ENCODE data around the gene PHACTR1.

The PHACTR1 gene

DNA sequence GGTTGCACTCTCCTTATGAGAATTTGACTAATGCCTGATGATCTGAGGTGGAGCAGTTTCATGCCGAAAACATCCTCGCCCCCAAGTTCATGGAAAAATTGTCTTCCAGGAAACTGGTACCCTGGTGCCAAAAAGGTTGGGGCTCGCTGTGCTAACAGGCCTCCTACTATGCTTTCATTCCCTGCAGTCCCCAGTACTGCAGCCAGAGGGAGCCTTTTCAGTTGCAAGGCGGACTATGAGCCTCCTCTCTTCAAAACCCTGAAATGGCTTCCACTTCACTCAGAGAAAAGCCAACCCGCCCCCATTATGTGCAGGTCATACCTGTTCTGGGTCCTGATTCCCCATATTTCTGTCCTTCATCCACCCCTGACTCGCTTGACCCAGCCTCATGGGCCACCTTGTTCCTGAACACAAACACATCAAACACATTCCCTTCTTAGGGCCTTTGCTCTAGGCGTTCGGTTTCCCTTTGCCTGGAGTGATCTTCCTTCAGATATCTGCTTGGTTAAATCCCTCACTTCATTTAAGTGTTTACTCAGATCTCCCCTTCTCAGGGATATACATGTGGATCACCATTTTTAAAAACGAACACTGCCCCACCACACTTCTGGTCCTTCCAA lies 173.7 kb downstream of the PHACTR1 start:
- no peak for DNase-seq
- no peaks in the 10 kb centered on the region for H3K27me3 ChIP-seq (replicated peaks; ENCODE audit: control insufficient read depth, insufficient read depth, low read length, poor library complexity, severe bottlenecking)

DNA sequence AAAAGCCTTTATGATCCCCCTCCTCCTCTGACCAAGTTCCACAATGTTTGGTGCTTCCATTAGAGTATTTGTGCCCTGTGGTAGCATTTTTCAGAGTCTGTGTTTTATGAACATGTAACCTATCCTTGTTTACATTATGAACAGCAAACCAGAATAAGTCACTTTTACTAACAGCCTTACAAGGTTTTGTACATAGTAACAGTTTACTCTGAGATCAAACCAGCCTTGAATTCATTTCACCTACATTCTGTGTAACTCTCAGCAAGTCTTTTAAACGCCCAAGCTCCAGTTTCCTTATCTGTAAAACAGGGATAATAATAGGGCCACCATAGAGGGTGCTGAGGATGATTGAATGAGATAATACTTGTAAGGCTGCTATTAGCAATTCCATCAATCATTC lies 175.0 kb downstream of the PHACTR1 start:
- Histone ChIP-seq H3K4me3 (ENCODE audit: insufficient read depth, low read depth, low read length, poor library complexity, severe bottlenecking) (no peak overlapping the region), H3K27ac (ENCODE audit: insufficient read depth, low read length, poor library complexity, severe bottlenecking) (no peak overlapping the region), H3K27me3 (replicated peaks; ENCODE audit: control insufficient read depth, insufficient read depth, low read length, poor library complexity, severe bottlenecking) (no peaks in the 10 kb centered on the region), H3K36me3 (ENCODE audit: control insufficient read depth, insufficient read depth, low read length) (no peaks in the 10 kb centered on the region), H3K4me1 (ENCODE audit: control insufficient read depth, insufficient read depth, low read length, poor library complexity, severe bottlenecking) (no peaks in the 10 kb centered on the region), H3K9me3 (ENCODE audit: control insufficient read depth, low read length) (no peaks in the 10 kb centered on the region)
- no peak for DNase-seq

More for the DNA sequence above, 173.7 kb downstream of the PHACTR1 start:
- no peak overlapping the region for H3K27ac ChIP-seq (ENCODE audit: insufficient read depth, low read length, poor library complexity, severe bottlenecking)
- H3K4me1 ChIP-seq (ENCODE audit: control insufficient read depth, insufficient read depth, low read length, poor library complexity, severe bottlenecking) = no peaks in the 10 kb centered on the region
- H3K9me3 ChIP-seq (ENCODE audit: control insufficient read depth, low read length) = no peaks in the 10 kb centered on the region
- H3K4me3 ChIP-seq (ENCODE audit: insufficient read depth, low read depth, low read length, poor library complexity, severe bottlenecking) = no peak overlapping the region
- H3K36me3 ChIP-seq (ENCODE audit: control insufficient read depth, insufficient read depth, low read length) = no peaks in the 10 kb centered on the region

GRCh38 chr6:12892151-12892550 lies 175.6 kb downstream of the PHACTR1 start:
- Histone ChIP-seq H3K27ac (ENCODE audit: insufficient read depth, low read length, poor library complexity, severe bottlenecking) (no peak overlapping the region), H3K9me3 (ENCODE audit: control insufficient read depth, low read length) (no peaks in the 10 kb centered on the region), H3K27me3 (replicated peaks; ENCODE audit: control insufficient read depth, insufficient read depth, low read length, poor library complexity, severe bottlenecking) (no peaks in the 10 kb centered on the region), H3K36me3 (ENCODE audit: control insufficient read depth, insufficient read depth, low read length) (no peaks in the 10 kb centered on the region), H3K4me3 (ENCODE audit: insufficient read depth, low read depth, low read length, poor library complexity, severe bottlenecking) (no peak overlapping the region), H3K4me1 (ENCODE audit: control insufficient read depth, insufficient read depth, low read length, poor library complexity, severe bottlenecking) (no peaks in the 10 kb centered on the region)
- no peak for DNase-seq

DNA sequence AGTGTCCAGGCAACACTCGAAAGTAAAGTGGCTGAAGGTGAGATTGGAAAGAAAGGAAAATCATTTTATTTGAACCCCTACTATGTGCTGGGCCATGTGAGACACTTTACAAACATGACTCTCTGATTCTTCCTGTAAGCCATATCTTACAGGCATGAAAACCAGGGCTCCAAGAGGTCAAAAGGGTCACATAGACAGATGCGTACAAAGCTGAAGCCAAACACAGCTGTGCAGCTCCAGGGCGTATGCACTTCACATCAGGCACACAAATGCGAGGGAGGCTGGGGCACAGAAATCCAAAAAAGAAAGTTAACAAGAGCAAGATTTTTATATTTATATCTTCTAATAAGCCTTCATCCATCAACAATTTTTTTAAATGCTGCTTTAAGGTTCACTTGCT lies 176.5 kb downstream of the PHACTR1 start:
- Histone ChIP-seq H3K27me3 (replicated peaks; ENCODE audit: control insufficient read depth, insufficient read depth, low read length, poor library complexity, severe bottlenecking) (no peaks in the 10 kb centered on the region), H3K27ac (ENCODE audit: insufficient read depth, low read length, poor library complexity, severe bottlenecking) (no peak overlapping the region), H3K36me3 (ENCODE audit: control insufficient read depth, insufficient read depth, low read length) (no peaks in the 10 kb centered on the region), H3K9me3 (ENCODE audit: control insufficient read depth, low read length) (no peaks in the 10 kb centered on the region), H3K4me1 (ENCODE audit: control insufficient read depth, insufficient read depth, low read length, poor library complexity, severe bottlenecking) (no peaks in the 10 kb centered on the region), H3K4me3 (ENCODE audit: insufficient read depth, low read depth, low read length, poor library complexity, severe bottlenecking) (no peak overlapping the region)
- no peak for DNase-seq

GRCh38 chr6:12895721-12896120 lies 179.2 kb downstream of the PHACTR1 start:
- H3K27ac ChIP-seq (ENCODE audit: insufficient read depth, low read length, poor library complexity, severe bottlenecking) = no peak overlapping the region
- H3K4me3 ChIP-seq (ENCODE audit: insufficient read depth, low read depth, low read length, poor library complexity, severe bottlenecking) = no peak overlapping the region

DNA sequence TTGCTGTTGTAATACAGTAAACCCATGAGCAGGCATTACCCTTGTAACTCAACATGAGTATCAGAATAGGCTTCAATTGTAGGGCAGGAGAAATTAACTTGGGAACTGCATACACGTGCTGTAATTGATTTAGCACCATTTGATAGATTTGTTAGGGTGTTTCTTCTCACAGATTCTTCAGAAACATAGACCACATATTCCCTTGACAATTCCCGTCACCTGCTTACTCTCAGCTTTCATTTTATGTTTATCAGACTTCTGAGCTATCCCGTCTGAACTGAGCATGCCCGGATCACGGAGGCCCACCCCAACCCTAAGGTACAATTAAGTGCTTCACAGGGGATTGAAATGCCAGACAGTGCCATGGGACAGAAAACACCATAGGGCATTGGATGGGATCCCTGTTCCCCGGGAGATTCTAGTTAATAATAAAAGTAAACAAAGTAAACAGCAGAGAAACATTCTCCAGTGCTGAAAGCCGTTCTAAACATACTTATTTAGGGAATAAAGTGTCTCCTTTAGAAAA lies 179.7 kb downstream of the PHACTR1 start:
- no peak for DNase-seq
- Histone ChIP-seq H3K27ac (ENCODE audit: insufficient read depth, low read length, poor library complexity, severe bottlenecking) (no peak overlapping the region), H3K27me3 (replicated peaks; ENCODE audit: control insufficient read depth, insufficient read depth, low read length, poor library complexity, severe bottlenecking) (no peaks in the 10 kb centered on the region), H3K36me3 (ENCODE audit: control insufficient read depth, insufficient read depth, low read length) (no peaks in the 10 kb centered on the region), H3K9me3 (ENCODE audit: control insufficient read depth, low read length) (no peaks in the 10 kb centered on the region), H3K4me3 (ENCODE audit: insufficient read depth, low read depth, low read length, poor library complexity, severe bottlenecking) (no peak overlapping the region), H3K4me1 (ENCODE audit: control insufficient read depth, insufficient read depth, low read length, poor library complexity, severe bottlenecking) (no peaks in the 10 kb centered on the region)

More at GRCh38 chr6:12895721-12896120, 179.2 kb downstream of the PHACTR1 start:
- Histone ChIP-seq H3K9me3 (ENCODE audit: control insufficient read depth, low read length) (no peaks in the 10 kb centered on the region), H3K36me3 (ENCODE audit: control insufficient read depth, insufficient read depth, low read length) (no peaks in the 10 kb centered on the region), H3K27me3 (replicated peaks; ENCODE audit: control insufficient read depth, insufficient read depth, low read length, poor library complexity, severe bottlenecking) (no peaks in the 10 kb centered on the region), H3K4me1 (ENCODE audit: control insufficient read depth, insufficient read depth, low read length, poor library complexity, severe bottlenecking) (no peaks in the 10 kb centered on the region)
- DNase-seq = no peak

DNA sequence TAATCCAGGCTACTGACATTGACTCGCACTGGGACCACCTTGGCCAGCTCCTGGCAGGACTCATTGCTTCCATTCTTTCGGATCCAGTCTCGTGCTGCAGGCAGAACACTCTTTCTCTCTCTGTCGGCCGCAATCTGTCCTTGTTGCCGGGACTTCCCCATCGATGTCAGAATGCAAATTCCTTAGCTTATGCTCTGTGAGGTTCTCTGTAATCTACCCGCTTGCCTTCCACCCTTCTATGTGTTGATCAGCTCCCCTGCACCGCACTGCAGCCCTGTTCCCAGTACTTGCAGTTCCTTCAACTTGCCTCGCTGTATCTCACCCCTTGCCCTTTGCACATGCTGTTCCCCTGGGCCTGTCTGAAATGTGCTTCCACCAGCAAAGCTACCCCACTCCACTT lies 182.0 kb downstream of the PHACTR1 start:
- Histone ChIP-seq H3K27ac (ENCODE audit: insufficient read depth, low read length, poor library complexity, severe bottlenecking) (no peak overlapping the region), H3K27me3 (replicated peaks; ENCODE audit: control insufficient read depth, insufficient read depth, low read length, poor library complexity, severe bottlenecking) (no peaks in the 10 kb centered on the region), H3K4me3 (ENCODE audit: insufficient read depth, low read depth, low read length, poor library complexity, severe bottlenecking) (no peak overlapping the region), H3K4me1 (ENCODE audit: control insufficient read depth, insufficient read depth, low read length, poor library complexity, severe bottlenecking) (no peaks in the 10 kb centered on the region), H3K36me3 (ENCODE audit: control insufficient read depth, insufficient read depth, low read length) (no peaks in the 10 kb centered on the region), H3K9me3 (ENCODE audit: control insufficient read depth, low read length) (no peaks in the 10 kb centered on the region)
- DNase-seq = no peak

DNA sequence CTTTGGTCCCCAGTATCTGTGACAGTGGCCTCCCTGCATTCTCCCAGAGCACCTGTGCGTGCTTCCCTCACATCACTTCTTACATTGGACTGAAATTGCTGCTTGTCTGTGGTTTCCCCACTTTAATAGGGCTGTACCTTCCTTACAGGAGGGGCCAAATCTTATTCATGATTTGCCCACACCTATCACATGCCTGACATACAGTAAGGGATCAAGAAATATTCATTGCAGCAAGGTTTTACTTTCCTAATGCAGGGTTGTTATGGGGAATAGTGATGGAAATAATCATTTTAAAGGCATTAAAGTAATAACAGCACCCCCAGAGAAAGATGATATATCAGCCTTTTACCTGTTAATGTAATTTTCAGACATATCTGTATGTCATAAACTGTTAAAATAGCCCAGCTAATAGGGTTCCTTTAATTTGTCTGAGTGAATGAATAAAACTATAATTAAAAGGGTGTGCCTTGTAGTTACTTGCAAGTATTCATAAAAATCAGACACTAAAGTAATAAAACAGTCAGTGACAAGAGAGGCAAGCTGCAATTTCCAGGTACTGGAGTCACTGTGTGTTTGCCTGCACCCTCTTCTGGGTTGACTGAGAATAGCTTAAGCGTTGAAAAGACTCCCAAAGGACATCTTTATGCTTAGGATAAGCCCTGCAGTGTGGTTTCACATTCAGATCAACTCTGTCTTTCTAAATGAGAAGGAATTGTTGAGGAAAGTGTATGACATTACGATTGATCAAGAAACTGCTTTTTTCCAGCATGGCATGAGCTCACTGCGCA lies 182.7 kb downstream of the PHACTR1 start:
- no peak overlapping the region for H3K27ac ChIP-seq (ENCODE audit: insufficient read depth, low read length, poor library complexity, severe bottlenecking)
- DNase-seq = no peak
- no peaks in the 10 kb centered on the region for H3K9me3 ChIP-seq (ENCODE audit: control insufficient read depth, low read length)
- no peaks in the 10 kb centered on the region for H3K36me3 ChIP-seq (ENCODE audit: control insufficient read depth, insufficient read depth, low read length)
- H3K27me3 ChIP-seq (replicated peaks; ENCODE audit: control insufficient read depth, insufficient read depth, low read length, poor library complexity, severe bottlenecking) = no peaks in the 10 kb centered on the region
- H3K4me3 ChIP-seq (ENCODE audit: insufficient read depth, low read depth, low read length, poor library complexity, severe bottlenecking) = no peak overlapping the region
- no peaks in the 10 kb centered on the region for H3K4me1 ChIP-seq (ENCODE audit: control insufficient read depth, insufficient read depth, low read length, poor library complexity, severe bottlenecking)

DNA sequence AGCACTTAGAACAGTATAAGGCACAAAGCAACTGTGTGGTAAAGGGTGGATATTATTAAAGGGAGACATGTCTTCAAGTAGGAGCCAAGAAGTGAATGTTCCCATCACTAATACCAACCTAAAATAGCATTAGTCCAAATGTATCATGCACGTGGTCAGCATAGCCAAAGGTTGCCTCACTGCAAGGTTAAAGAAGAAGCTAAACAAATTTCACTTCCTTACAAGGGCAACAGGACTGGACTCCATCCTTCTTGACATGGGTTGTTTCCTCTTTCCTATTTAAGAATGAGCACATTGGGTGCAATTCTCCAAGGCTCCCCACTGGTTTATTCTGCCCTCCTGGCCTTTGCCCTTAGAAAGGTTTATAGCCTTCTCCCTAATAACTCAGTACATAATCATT lies 186.7 kb downstream of the PHACTR1 start:
- DNase-seq = no peak
- no peaks in the 10 kb centered on the region for H3K27me3 ChIP-seq (replicated peaks; ENCODE audit: control insufficient read depth, insufficient read depth, low read length, poor library complexity, severe bottlenecking)
- no peak overlapping the region for H3K4me3 ChIP-seq (ENCODE audit: insufficient read depth, low read depth, low read length, poor library complexity, severe bottlenecking)
- H3K4me1 ChIP-seq (ENCODE audit: control insufficient read depth, insufficient read depth, low read length, poor library complexity, severe bottlenecking) = no peaks in the 10 kb centered on the region
- H3K27ac ChIP-seq (ENCODE audit: insufficient read depth, low read length, poor library complexity, severe bottlenecking) = no peak overlapping the region
- H3K9me3 ChIP-seq (ENCODE audit: control insufficient read depth, low read length) = no peaks in the 10 kb centered on the region
- no peaks in the 10 kb centered on the region for H3K36me3 ChIP-seq (ENCODE audit: control insufficient read depth, insufficient read depth, low read length)

GRCh38 chr6:12909833-12910232 lies 193.3 kb downstream of the PHACTR1 start:
- Histone ChIP-seq H3K27me3 (replicated peaks; ENCODE audit: control insufficient read depth, insufficient read depth, low read length, poor library complexity, severe bottlenecking) (no peaks in the 10 kb centered on the region), H3K36me3 (ENCODE audit: control insufficient read depth, insufficient read depth, low read length) (no peaks in the 10 kb centered on the region), H3K4me1 (ENCODE audit: control insufficient read depth, insufficient read depth, low read length, poor library complexity, severe bottlenecking) (no peaks in the 10 kb centered on the region), H3K4me3 (ENCODE audit: insufficient read depth, low read depth, low read length, poor library complexity, severe bottlenecking) (no peak overlapping the region), H3K27ac (ENCODE audit: insufficient read depth, low read length, poor library complexity, severe bottlenecking) (no peak overlapping the region), H3K9me3 (ENCODE audit: control insufficient read depth, low read length) (no peaks in the 10 kb centered on the region)
- no peak for DNase-seq
